Activated CD4-positive, alpha-beta T cell treated with anti-CD3 and anti-CD28 coated beads, Interleukin-2, amount 10 ng/mL, durations not matched to agents 24 days and 14 days (primary cell): ENCODE results near the gene FUS. TPM values are rescaled to one million over a fixed set of nuclear protein-coding genes. Genes with fewer than 3 reads are reported as not detected.
"Not testable (repeated sequence)": the region's sequence is repeated elsewhere in the genome, so short reads cannot be mapped to it uniquely, and the experiment has no call there.

Experiments
- DNase-seq: peaks from one replicate; pipeline ENCODE4 v3.0.0; 2022
- H3K27ac Mint-ChIP-seq: one replicate; pipeline ENCODE4 v1.8.0; 2022; ENCODE audit warnings: mild to moderate bottlenecking, mixed read lengths
- H3K27me3 Mint-ChIP-seq: one replicate; pipeline ENCODE4 v1.8.0; 2022; ENCODE audit warnings: mixed read lengths
- H3K36me3 Mint-ChIP-seq: one replicate; pipeline ENCODE4 v1.8.0; 2022; ENCODE audit warnings: low read depth, mild to moderate bottlenecking, mixed read lengths
- H3K4me1 Mint-ChIP-seq: one replicate; pipeline ENCODE4 v1.8.0; 2021; ENCODE audit warnings: mixed read lengths
- H3K4me3 Mint-ChIP-seq: one replicate; pipeline ENCODE4 v1.8.0; 2022; ENCODE audit warnings: mild to moderate bottlenecking, moderate library complexity, mixed read lengths
- H3K9me3 Mint-ChIP-seq: one replicate; pipeline ENCODE4 v1.8.0; 2021; ENCODE audit warnings: mixed read lengths
- intact Hi-C: fragments of 100-400 bp; cut with micrococcal nuclease; formaldehyde crosslinking; loops from one replicate; pipeline ENCODE4 v1.15.1; 2023
- total RNA-seq: library from RNA; stranded (reverse); gene quantifications from 2 replicates; pipeline ENCODE4 v1.2.3, GENCODE V29; 2022

The FUS gene
- total RNA-seq, 1 donor from 2014 or later, result 955 TPM

DNA sequence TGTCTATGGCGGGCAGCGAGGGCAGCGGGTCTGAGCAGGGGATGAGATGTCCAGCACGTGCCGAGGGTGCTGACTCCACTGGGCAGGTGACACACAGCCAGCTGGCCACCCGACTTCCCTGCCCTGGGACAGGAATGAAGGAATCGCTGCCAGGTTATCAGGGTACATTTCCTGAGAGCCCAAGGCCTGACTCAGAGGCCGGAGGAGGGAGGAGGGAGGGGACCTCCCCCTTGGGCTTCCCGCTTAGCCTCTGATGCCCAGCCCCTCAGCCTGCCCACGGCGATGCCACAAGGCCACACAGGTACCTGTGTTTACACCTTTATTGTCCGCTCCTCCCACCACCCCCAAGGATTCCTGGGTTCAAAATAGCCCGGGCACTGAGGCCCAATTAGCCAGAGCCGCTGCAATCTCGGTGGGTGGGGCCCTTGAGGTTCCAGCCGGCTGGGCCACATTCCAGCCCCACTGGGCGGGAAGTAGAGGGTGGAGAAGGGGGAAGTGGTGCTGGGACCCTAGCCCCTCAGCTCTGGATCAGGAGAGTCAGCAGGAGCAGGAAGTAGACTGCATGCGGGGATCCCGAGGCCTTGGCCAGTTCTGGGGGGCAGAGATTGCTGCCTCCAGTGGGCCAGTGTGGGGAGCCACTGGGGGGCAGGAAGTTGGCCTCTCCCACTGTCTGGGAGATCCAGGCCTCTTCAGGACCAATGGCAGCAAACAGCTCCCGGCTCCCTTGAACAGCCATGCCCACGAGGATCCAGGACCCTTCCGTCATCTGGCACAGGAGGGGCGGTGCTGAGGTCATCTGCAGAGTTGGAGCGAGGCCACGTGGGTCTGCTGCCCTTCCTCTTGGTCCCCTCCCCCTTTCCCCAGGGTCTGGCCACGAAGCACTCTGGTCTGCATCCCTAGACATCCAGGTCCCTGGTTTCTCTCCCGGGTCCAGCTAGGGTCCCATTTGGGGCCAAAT, 41.0 kb upstream of the FUS start:
- no peaks in the 10 kb centered on the region for H3K36me3 Mint-ChIP-seq
- intact Hi-C loops, result no loop called here
- no peaks in the 10 kb centered on the region for H3K27me3 Mint-ChIP-seq
- H3K4me1 Mint-ChIP-seq, result peaks cover 7% of the 10 kb centered on the region
- H3K27ac Mint-ChIP-seq, result no peak overlapping the region
- no peaks in the 10 kb centered on the region for H3K9me3 Mint-ChIP-seq
- DNase-seq, result no peak
- no peak overlapping the region for H3K4me3 Mint-ChIP-seq

- H3K4me3 Mint-ChIP-seq, H3K36me3 Mint-ChIP-seq, H3K27ac Mint-ChIP-seq, DNase-seq, H3K4me1 Mint-ChIP-seq, H3K27me3 Mint-ChIP-seq, H3K9me3 Mint-ChIP-seq: not testable (repeated sequence)
- intact Hi-C loops, result loop anchor here (5.0 kb wide), 2 partner anchors 34 to 144 kb away; partner anchors contain the start of gene BCKDK
These were observed 38.9 kb upstream of the FUS start for GRCh38 chr16:31141071-31141469.

GRCh38 chr16:31141489-31142108, 38.3 kb upstream of the FUS start:
- Mint-ChIP-seq H3K4me3 (peak overlapping the region; percentile 69), H3K36me3 (no peaks in the 10 kb centered on the region), H3K4me1 (peaks cover 8% of the 10 kb centered on the region), H3K9me3 (no peaks in the 10 kb centered on the region), H3K27me3 (no peaks in the 10 kb centered on the region), H3K27ac (peak overlapping the region; percentile 82)
- intact Hi-C loops, result loop anchor here (1.0 to 5.0 kb wide), 11 partner anchors 24 to 318 kb away; partner anchors contain the start of genes ARMC5, BCKDK, FBXL19 and FUS
- peak; percentile 74 for DNase-seq

- Mint-ChIP-seq H3K27me3 (no peaks in the 10 kb centered on the region), H3K4me1 (peaks cover 8% of the 10 kb centered on the region), H3K36me3 (no peaks in the 10 kb centered on the region), H3K4me3 (peak overlapping the region; percentile 69), H3K9me3 (no peaks in the 10 kb centered on the region), H3K27ac (peak overlapping the region; percentile 82)
- peak; percentile 99 for DNase-seq
- intact Hi-C loops, result loop anchor here (1.0 to 5.0 kb wide), 11 partner anchors 25 to 317 kb away; partner anchors contain the start of genes ARMC5, BCKDK, FBXL19 and FUS
These were observed 37.6 kb upstream of the FUS start for GRCh38 chr16:31142109-31143010.

- Mint-ChIP-seq H3K9me3 (no peaks in the 10 kb centered on the region), H3K27ac (peak overlapping the region; percentile 67), H3K27me3 (peaks cover 4% of the 10 kb centered on the region), H3K4me1 (peaks cover 10% of the 10 kb centered on the region), H3K36me3 (no peaks in the 10 kb centered on the region), H3K4me3 (peak overlapping the region; percentile 53)
- DNase-seq, result no peak
- intact Hi-C loops, result loop anchor here (5.0 kb wide), 2 partner anchors 36 to 146 kb away; partner anchors contain the start of gene BCKDK
These were observed 36.8 kb upstream of the FUS start for GRCh38 chr16:31143011-31143693.

GRCh38 chr16:31143694-31144148, 36.2 kb upstream of the FUS start:
- Mint-ChIP-seq H3K9me3 (no peaks in the 10 kb centered on the region), H3K4me1 (peaks cover 10% of the 10 kb centered on the region), H3K27ac (peak overlapping the region; percentile 67), H3K27me3 (peaks cover 4% of the 10 kb centered on the region), H3K4me3 (peak overlapping the region; percentile 53), H3K36me3 (no peaks in the 10 kb centered on the region)
- no peak for DNase-seq
- intact Hi-C loops, result loop anchor here (5.0 kb wide), 2 partner anchors 36 to 146 kb away; partner anchors contain the start of gene BCKDK

DNA sequence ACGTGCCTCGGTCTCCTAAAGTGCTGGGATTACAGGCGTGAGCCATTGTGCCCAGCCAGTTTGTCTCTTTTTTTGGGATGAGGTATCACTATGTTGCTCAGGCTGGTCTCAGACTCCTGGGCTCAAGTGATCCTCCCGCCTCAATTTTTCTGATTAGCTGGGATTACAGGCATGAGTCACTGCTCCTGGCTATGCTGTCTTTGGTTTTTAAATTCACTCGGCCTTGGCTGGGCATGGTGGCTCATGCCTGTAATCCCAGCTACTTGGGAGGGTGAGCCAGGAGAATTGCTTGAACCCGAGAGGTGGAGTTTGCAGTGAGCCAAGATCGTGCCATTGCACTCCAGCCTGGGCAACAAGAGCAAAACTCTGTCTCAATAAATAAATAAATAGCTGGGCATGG, 35.5 kb upstream of the FUS start:
- Mint-ChIP-seq H3K4me3 (peak overlapping the region; percentile 53), H3K27ac (peak overlapping the region; percentile 67), H3K4me1 (peaks cover 10% of the 10 kb centered on the region)
- H3K9me3 Mint-ChIP-seq, H3K36me3 Mint-ChIP-seq, DNase-seq, H3K27me3 Mint-ChIP-seq: not testable (repeated sequence)
- intact Hi-C loops, result loop anchor here (5.0 kb wide), 2 partner anchors 37 to 147 kb away; partner anchors contain the start of gene BCKDK

GRCh38 chr16:31145398-31145990, 34.4 kb upstream of the FUS start:
- Mint-ChIP-seq H3K4me3 (no peak overlapping the region), H3K27me3 (peaks cover 4% of the 10 kb centered on the region), H3K36me3 (no peaks in the 10 kb centered on the region), H3K4me1 (peaks cover 10% of the 10 kb centered on the region), H3K27ac (no peak overlapping the region), H3K9me3 (no peaks in the 10 kb centered on the region)
- no peak for DNase-seq
- intact Hi-C loops, result no loop called here

DNA sequence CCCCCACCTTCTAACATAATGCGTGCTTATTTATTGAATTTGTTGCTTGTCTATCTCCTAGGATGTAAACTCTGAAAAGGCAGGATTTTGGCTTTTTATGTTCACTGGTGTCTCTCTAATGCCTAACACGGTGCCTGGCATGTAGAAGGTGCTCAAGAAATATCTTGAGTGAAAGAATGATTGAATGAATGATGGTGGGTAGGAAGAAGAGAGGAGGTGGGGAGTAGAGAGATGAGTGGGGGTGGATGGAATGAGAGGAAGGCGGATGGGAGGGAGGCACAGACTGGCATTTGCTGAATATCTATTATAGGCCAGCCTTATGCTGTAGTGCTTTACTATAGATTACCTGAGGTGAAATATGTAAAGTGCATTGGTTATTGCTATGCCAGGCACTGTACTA, 32.4 kb upstream of the FUS start:
- intact Hi-C loops, result no loop called here
- Mint-ChIP-seq H3K27ac (no peak overlapping the region), H3K4me1 (peaks cover 3% of the 10 kb centered on the region), H3K9me3 (no peaks in the 10 kb centered on the region), H3K36me3 (no peaks in the 10 kb centered on the region), H3K4me3 (no peak overlapping the region), H3K27me3 (peaks cover 7% of the 10 kb centered on the region)
- no peak for DNase-seq

DNA sequence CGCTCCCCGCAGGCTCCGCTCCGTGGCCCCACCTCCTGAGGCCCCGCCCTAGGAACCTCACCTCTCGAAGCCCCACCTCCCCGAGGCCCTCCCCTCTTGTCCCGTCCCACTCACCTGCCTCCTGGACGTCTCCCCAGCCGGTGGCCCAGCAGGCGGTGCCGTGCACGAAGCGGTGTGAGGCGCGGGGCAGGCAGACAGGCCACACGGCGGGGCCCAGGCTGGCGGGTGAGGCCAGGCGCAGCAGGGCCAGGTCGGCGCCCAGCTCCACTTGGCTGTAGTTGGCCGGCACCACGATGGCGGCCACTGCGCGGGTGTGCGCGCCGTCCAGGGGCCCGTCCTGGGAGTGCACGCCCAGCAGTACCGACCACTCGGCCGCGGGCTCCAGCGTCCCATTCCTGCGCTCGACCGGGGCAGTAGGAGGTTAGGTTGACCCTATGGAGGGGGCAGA, 31.6 kb upstream of the FUS start:
- Mint-ChIP-seq H3K27ac (no peak overlapping the region), H3K4me3 (no peak overlapping the region), H3K36me3 (no peaks in the 10 kb centered on the region), H3K4me1 (peaks cover 3% of the 10 kb centered on the region), H3K9me3 (no peaks in the 10 kb centered on the region), H3K27me3 (peaks cover 7% of the 10 kb centered on the region)
- DNase-seq, result no peak
- intact Hi-C loops, result no loop called here

DNA sequence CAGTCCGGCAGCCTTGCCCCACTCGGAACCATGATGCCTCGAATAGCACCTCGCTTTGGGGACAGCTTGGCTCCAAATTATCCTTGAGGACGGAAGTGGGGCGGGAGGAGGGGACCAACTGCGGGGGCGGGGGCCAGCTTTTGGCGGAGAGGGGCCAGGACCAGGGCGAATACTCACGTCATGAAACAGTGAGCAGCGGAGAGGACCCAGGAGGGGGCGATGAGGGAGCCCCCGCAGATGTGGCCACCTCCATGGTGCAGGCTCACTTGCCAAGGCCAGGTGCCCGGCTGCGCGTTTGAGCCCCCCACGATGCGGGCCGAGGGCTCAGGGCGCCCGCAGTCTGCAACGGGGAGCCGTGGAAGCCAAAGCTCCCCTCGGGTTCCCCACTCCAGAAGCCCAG, 31.0 kb upstream of the FUS start:
- Mint-ChIP-seq H3K27ac (no peak overlapping the region), H3K27me3 (peaks cover 7% of the 10 kb centered on the region), H3K4me3 (no peak overlapping the region), H3K36me3 (no peaks in the 10 kb centered on the region), H3K4me1 (peaks cover 3% of the 10 kb centered on the region), H3K9me3 (no peaks in the 10 kb centered on the region)
- intact Hi-C loops, result no loop called here
- DNase-seq, result no peak

DNA sequence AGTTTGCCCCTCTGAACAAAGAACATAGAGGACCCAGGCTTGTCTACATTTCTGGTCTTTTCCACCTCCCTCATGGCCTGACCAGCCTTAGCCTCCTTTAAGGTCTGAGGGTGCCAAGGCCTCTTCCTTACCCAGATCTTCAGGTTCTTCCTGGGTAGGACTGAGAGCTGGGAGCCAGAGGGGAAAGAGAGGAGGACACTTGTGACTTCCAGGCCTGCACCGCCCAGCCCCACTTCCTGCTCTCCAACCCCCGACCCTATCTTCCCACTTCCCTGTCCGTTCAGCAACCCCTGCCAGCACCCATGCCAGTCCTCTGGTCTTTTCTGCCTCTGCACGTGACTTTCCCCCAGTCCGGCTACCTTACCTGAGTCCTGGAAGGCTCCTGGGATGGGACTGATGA, 30.6 kb upstream of the FUS start:
- H3K27ac Mint-ChIP-seq, result no peak overlapping the region
- H3K4me3 Mint-ChIP-seq, result no peak overlapping the region
- peaks cover 7% of the 10 kb centered on the region for H3K27me3 Mint-ChIP-seq
- DNase-seq, result no peak
- H3K4me1 Mint-ChIP-seq, result peaks cover 3% of the 10 kb centered on the region
- no peaks in the 10 kb centered on the region for H3K9me3 Mint-ChIP-seq
- H3K36me3 Mint-ChIP-seq, result no peaks in the 10 kb centered on the region
- intact Hi-C loops, result no loop called here
